ENCODE results near the gene RASGEF1B.

DNA sequence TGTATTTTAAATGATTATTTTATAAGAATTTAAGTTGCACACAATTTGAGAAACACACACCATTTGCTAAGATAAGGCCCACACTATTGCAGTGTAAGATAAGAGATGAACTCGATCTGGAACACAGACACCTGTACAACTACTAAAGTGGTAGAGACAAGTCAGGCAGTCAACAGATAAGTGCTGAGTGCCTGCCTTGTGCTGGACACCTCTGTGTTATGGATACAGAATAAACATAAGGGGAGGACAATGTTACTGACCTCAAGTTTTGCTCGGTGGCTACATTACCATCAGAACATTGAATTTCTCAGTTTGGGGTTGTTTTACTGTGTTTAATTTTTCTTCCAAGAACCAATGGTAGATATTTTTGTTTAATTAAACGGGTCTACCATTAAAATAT lies 74.1 kb downstream of the RASGEF1B start:
- TF ChIP-seq, protein P1, sequence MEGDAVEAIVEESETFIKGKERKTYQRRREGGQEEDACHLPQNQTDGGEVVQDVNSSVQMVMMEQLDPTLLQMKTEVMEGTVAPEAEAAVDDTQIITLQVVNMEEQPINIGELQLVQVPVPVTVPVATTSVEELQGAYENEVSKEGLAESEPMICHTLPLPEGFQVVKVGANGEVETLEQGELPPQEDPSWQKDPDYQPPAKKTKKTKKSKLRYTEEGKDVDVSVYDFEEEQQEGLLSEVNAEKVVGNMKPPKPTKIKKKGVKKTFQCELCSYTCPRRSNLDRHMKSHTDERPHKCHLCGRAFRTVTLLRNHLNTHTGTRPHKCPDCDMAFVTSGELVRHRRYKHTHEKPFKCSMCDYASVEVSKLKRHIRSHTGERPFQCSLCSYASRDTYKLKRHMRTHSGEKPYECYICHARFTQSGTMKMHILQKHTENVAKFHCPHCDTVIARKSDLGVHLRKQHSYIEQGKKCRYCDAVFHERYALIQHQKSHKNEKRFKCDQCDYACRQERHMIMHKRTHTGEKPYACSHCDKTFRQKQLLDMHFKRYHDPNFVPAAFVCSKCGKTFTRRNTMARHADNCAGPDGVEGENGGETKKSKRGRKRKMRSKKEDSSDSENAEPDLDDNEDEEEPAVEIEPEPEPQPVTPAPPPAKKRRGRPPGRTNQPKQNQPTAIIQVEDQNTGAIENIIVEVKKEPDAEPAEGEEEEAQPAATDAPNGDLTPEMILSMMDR (IDR thresholded peaks at IDR 0.05; ENCODE audit: insufficient read depth, low read depth, low read length): no peak
- no peak for TF ChIP-seq EZH2 (IDR thresholded peaks at IDR 0.05; ENCODE audit: insufficient read depth, low read length)
